Gastroesophageal sphincter (tissue), 4 donors: ENCODE measurements around the gene OPN1LW. TPM values are rescaled to one million over a fixed set of nuclear protein-coding genes. Genes with fewer than 3 reads are reported as not detected.

ENCODE experiments used
- ATAC-seq: fragments of 150-250 bp; one replicate; pipeline ENCODE4 v1.9.1; 2016; ENCODE audit warnings: mild to moderate bottlenecking, moderate library complexity
- H3K27ac ChIP-seq, 4 donors: fragments of 200-600 bp; sonication (generic) in 3 of 4; 1 replicate in 3 of 4; 2 replicates in 1 of 4; pipeline ENCODE4 v1.5.1; 2016 to 2019
- H3K27me3 ChIP-seq: fragments of 200-600 bp; sonication (generic); one replicate; pipeline ENCODE4 v1.5.1; 2019
- H3K36me3 ChIP-seq, 2 donors: fragments of 200-600 bp; sonication (generic); one replicate each; pipeline ENCODE4 v1.5.1; 2019; ENCODE audit warnings: control low read depth in 1 of 2
- H3K4me1 ChIP-seq, 3 donors: fragments of 200-600 bp; sonication (generic); 1 replicate in 2 of 3; 2 replicates in 1 of 3; pipeline ENCODE4 v1.5.1; 2016 to 2019; ENCODE audit warnings: control low read depth in 2 of 3
- H3K4me3 ChIP-seq, 2 donors: fragments of 200-600 bp; sonication (generic); one replicate each; pipeline ENCODE4 v1.5.1; 2019; ENCODE audit warnings: mild to moderate bottlenecking in 1 of 2, moderate library complexity in 1 of 2
- H3K9me3 ChIP-seq, 3 donors: fragments of 200-600 bp; sonication (generic); one replicate each; pipeline ENCODE4 v1.5.1; 2017 to 2019; ENCODE audit warnings: control low read depth in 2 of 3
- EP300 ChIP-seq: sonication (generic); formaldehyde crosslinking; IDR thresholded peaks from one replicate; pipeline ENCODE4 v1.6.1; 2017; ENCODE audit warnings: antibody characterized with exemption, mild to moderate bottlenecking
- POLR2A ChIP-seq, 2 donors: fragments of 450-650 bp; IDR thresholded peaks; one replicate each; pipeline ENCODE4 v1.6.1; 2017; ENCODE audit warnings: antibody characterized with exemption in 2 of 2, mild to moderate bottlenecking in 2 of 2, moderate library complexity in 1 of 2
- POLR2AphosphoS5 ChIP-seq: sonication (generic); formaldehyde crosslinking; IDR thresholded peaks from one replicate; pipeline ENCODE4 v1.6.1; 2017; ENCODE audit warnings: antibody characterized with exemption
- WGBS, 2 donors: methylation state at CpG; one replicate each; pipeline ENCODE4 v1.1.5; 2018; ENCODE audit warnings: low coverage in 1 of 2; 5-methylcytosine and 5-hydroxymethylcytosine counted together
- total RNA-seq, 4 donors: library from RNA; depleted of rRNA; stranded (reverse); fragments of >200 nt; gene quantifications; one replicate each; pipeline ENCODE4 v1.1.0, GENCODE V29; 2016
- TF ChIP-seq, protein P1 (sequence below), 4 experiments: fragments of 200-600 bp in 2 of 4; fragments of 450-650 bp in 2 of 4; sonication (generic) in 1 of 4; IDR thresholded peaks; one replicate each; pipeline ENCODE4 v1.5.1; 2017 to 2019; ENCODE audit warnings: antibody characterized with exemption in 4 of 4, mild to moderate bottlenecking in 2 of 4, moderate library complexity in 2 of 4

Gene OPN1LW
- total RNA-seq, 4 donors from 2014 or later, result not detected

DNA sequence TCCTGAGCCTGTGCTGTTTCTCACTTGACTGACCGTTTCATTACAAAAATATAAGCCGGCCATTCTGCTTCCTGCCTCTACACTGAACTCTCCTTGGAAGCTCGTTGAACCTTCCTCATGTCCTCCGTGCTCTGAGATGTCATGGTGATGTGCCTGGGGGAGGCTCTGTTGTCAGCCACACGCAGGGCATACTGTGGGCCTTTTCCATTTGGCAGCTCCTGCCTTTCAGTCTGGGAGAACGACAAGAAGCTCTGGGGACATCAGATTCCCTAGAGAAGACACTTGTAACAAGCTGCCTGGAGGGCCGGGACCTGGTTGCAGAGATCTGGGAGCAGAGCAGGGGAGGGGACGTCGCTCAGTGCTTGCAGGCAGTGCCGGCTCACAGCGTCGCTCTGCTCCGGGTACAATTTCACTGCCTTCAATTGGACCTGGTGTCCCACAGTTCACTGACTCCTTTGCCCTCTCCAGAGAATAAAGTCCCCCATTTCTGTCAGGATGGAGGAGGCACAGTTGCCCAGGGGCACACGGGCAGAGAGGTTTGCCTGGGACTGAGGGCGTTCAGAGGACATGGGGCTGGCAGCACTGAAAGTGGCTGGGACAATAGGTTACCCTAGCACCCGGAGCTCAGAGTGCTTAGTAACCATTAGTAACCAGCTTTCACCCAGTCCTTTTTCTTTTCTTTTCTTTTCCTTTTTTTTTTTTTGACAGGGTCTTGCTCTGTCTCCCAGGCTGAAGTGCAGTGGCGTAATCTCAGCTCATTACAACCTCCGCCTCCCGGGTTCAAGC is 27.4 kb upstream of the OPN1LW start:
- Histone ChIP-seq H3K27me3 (no peaks in the 10 kb centered on the region), H3K9me3 (no peaks in the 10 kb centered on the region), H3K4me3 (no peak overlapping the region), H3K4me1 (no peaks in the 10 kb centered on the region), H3K36me3 (no peaks in the 10 kb centered on the region), H3K27ac (no peak overlapping the region)
- 62 to 86% methylated on average over 5 to 7 of the region's 19 CpGs for WGBS, 2 donors
- ATAC-seq, result no peak
- TF ChIP-seq POLR2AphosphoS5 (no peak), POLR2A (IDR thresholded peaks at IDR 0.05) (no peak), EP300 (no peak)
- TF ChIP-seq, protein P1, sequence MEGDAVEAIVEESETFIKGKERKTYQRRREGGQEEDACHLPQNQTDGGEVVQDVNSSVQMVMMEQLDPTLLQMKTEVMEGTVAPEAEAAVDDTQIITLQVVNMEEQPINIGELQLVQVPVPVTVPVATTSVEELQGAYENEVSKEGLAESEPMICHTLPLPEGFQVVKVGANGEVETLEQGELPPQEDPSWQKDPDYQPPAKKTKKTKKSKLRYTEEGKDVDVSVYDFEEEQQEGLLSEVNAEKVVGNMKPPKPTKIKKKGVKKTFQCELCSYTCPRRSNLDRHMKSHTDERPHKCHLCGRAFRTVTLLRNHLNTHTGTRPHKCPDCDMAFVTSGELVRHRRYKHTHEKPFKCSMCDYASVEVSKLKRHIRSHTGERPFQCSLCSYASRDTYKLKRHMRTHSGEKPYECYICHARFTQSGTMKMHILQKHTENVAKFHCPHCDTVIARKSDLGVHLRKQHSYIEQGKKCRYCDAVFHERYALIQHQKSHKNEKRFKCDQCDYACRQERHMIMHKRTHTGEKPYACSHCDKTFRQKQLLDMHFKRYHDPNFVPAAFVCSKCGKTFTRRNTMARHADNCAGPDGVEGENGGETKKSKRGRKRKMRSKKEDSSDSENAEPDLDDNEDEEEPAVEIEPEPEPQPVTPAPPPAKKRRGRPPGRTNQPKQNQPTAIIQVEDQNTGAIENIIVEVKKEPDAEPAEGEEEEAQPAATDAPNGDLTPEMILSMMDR (IDR thresholded peaks at IDR 0.05), result no peak

DNA sequence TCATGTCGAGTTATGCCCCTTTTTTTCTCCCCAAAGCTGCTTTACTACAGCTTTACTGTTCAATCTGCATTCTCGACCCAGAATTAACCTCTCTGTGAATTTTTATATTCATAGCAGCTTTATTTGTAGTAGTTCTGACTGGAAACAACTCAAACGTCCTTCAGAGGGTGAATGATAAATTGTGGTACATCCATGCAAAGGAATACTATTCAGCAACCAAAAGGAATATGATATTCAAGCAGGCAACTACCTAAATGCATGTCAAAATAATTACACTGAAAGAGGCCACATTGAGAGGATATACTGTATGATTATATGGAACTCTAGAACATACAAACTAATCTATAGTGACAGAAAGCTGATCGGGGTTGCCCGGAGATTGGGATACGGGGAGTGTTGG is 26.5 kb upstream of the OPN1LW start:
- H3K36me3 ChIP-seq, result no peaks in the 10 kb centered on the region
- ATAC-seq, result no peak
- WGBS, 2 donors, result 69% methylated on average over 5 of the region's 6 CpGs; no CpG with 5 or more reads in 1 of the 2 donors

DNA sequence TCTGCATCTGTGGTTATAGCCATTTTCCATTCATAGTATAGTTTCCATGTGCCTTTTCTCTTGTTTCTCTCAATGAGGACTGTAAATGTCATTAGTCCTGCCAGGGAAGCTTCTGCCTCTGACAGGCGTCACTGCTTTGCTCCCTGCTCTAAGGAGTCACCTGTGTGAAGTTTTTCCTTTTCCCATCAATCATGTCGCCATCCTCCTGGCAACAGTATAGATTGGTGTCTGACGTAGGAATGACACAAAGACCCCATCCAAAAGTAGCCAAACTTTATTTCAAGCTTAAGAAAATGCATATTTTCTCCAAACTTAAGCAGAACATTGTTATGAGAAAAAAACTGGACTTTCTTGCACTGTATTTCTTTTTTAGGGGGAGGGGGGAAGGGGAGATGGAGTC is 23.5 kb upstream of the OPN1LW start:
- WGBS, 2 donors, result 100% methylated on average over 1 of the region's 3 CpGs; no CpG with 5 or more reads in 1 of the 2 donors
- ATAC-seq, result no peak
- H3K27ac ChIP-seq, result no peak overlapping the region
- no peak overlapping the region for H3K4me3 ChIP-seq
- H3K4me1 ChIP-seq, result no peaks in the 10 kb centered on the region
- TF ChIP-seq POLR2AphosphoS5 (no peak), POLR2A (IDR thresholded peaks at IDR 0.05) (no peak), EP300 (no peak)
- TF ChIP-seq, protein P1 (IDR thresholded peaks at IDR 0.05), result no peak
- H3K36me3 ChIP-seq, result no peaks in the 10 kb centered on the region
- no peaks in the 10 kb centered on the region for H3K9me3 ChIP-seq
- no peaks in the 10 kb centered on the region for H3K27me3 ChIP-seq

More for the DNA sequence above, 26.5 kb upstream of the OPN1LW start:
- Histone ChIP-seq H3K4me1 (no peaks in the 10 kb centered on the region), H3K4me3 (no peak overlapping the region), H3K27ac (no peak overlapping the region), H3K27me3 (no peaks in the 10 kb centered on the region), H3K9me3 (no peaks in the 10 kb centered on the region)
- TF ChIP-seq POLR2A (IDR thresholded peaks at IDR 0.05) (no peak), POLR2AphosphoS5 (no peak), EP300 (no peak)
- TF ChIP-seq, protein P1 (IDR thresholded peaks at IDR 0.05), result no peak

DNA sequence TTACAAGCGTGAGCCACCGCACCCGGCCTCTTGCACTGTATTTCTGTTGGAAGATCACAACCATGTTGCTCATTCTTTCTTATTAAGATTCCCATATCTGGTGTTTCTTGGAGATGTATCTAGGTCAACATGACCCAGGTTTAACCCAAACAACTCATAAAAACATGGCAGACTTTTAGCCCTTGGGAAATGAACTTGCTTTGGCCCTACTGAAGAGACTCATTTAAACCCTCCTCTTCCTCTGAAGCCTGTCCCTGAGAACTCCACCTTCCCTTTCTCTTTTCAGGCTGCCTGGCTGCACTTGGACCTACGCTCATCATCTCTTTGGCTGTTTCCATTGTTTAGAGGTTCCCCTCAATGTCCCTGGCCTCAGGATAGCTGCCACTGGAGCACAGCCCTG is 22.8 kb upstream of the OPN1LW start:
- no peak for ATAC-seq
- no peak overlapping the region for H3K4me3 ChIP-seq
- H3K36me3 ChIP-seq, result no peaks in the 10 kb centered on the region
- 55 to 83% methylated on average over 1 to 4 of the region's 4 CpGs for WGBS, 2 donors
- no peaks in the 10 kb centered on the region for H3K4me1 ChIP-seq
- H3K27ac ChIP-seq, result peak overlapping the region in 1 of 4 donors; percentile 45
- H3K27me3 ChIP-seq, result no peaks in the 10 kb centered on the region
- no peaks in the 10 kb centered on the region for H3K9me3 ChIP-seq
- no peak for TF ChIP-seq POLR2AphosphoS5
- no peak for TF ChIP-seq POLR2A (IDR thresholded peaks at IDR 0.05)
- no peak for TF ChIP-seq EP300
- TF ChIP-seq, protein P1 (IDR thresholded peaks at IDR 0.05), result no peak

DNA sequence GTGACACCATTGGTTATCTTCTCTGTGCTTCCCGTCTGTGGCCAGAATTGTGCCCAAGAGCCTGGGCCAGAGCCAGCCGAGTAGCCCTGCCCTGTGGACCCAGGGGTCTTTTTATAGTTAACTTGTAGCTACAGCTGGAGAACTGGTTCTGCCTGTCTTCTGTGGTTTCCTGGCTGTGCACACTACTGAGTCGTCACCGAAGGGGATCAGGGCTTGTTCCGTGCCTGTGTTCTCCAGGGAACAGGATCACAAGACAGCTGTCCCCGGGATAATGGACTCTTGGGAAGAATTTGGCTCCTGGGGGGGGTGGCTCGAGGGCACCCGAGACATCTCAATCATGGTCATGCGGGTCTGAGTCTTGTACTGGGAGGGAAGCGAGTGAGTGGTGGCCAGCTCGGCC is 22.1 kb upstream of the OPN1LW start:
- Histone ChIP-seq H3K9me3 (no peaks in the 10 kb centered on the region), H3K27me3 (no peaks in the 10 kb centered on the region), H3K36me3 (no peaks in the 10 kb centered on the region), H3K4me1 (no peaks in the 10 kb centered on the region), H3K4me3 (no peak overlapping the region), H3K27ac (peak overlapping the region in 1 of 4 donors; percentile 45)
- TF ChIP-seq, protein P1 (IDR thresholded peaks at IDR 0.05), result no peak
- TF ChIP-seq POLR2AphosphoS5 (no peak), POLR2A (IDR thresholded peaks at IDR 0.05) (no peak), EP300 (no peak)
- WGBS, 2 donors, result 80% methylated on average over 2 of the region's 11 CpGs; no CpG with 5 or more reads in 1 of the 2 donors
- ATAC-seq, result no peak
